Stomach (tissue), 9 donors: ENCODE results near the gene BTBD17. TPM values are rescaled to one million over a fixed set of nuclear protein-coding genes. Genes with fewer than 3 reads are reported as not detected.

Experiments
- DNase-seq, 2 donors: peaks; one replicate each; pipeline versions ENCODE4 v3.0.0 to v3.0.0-alpha.2; 2013 to 2019
- H3K27ac ChIP-seq, 5 donors: fragments of 200-600 bp in 4 of 5; sonication (generic) in 4 of 5; one replicate each; pipeline ENCODE4 v1.5.1; 2013 to 2019; ENCODE audit warnings: mild to moderate bottlenecking in 1 of 5, moderate library complexity in 1 of 5
- H3K27me3 ChIP-seq, 3 donors: fragments of 200-600 bp; sonication (generic); one replicate each; pipeline ENCODE4 v1.5.1; 2017 to 2019; ENCODE audit warnings: mixed run types in 1 of 3
- H3K36me3 ChIP-seq, 4 donors: fragments of 200-600 bp; sonication (generic); 1 replicate in 3 of 4; 2 replicates in 1 of 4; pipeline ENCODE4 v1.5.1; 2016 to 2019
- H3K4me1 ChIP-seq, 4 donors: fragments of 200-600 bp; sonication (generic); one replicate each; pipeline ENCODE4 v1.5.1; 2016 to 2019
- H3K4me3 ChIP-seq, 4 donors: fragments of 200-600 bp; sonication (generic) in 3 of 4; one replicate each; pipeline ENCODE4 v1.5.1; 2016 to 2019; ENCODE audit warnings: mild to moderate bottlenecking in 1 of 4
- H3K9me3 ChIP-seq, 4 donors: fragments of 200-600 bp; sonication (generic); one replicate each; pipeline ENCODE4 v1.5.1; 2016 to 2019
- EP300 ChIP-seq: sonication (generic); formaldehyde crosslinking; IDR thresholded peaks from one replicate; pipeline ENCODE4 v1.6.1; 2017; ENCODE audit warnings: antibody characterized with exemption
- POLR2A ChIP-seq, 4 donors: fragments of 450-650 bp; IDR thresholded peaks; one replicate each; pipeline ENCODE4 v1.6.1; 2016; ENCODE audit warnings: antibody characterized with exemption in 4 of 4, control low read depth in 2 of 4, mild to moderate bottlenecking in 1 of 4, moderate library complexity in 1 of 4
- POLR2AphosphoS5 ChIP-seq, 3 donors: sonication (generic); formaldehyde crosslinking; IDR thresholded peaks; one replicate each; pipeline ENCODE4 v1.6.1; 2016; ENCODE audit warnings: antibody characterized with exemption in 3 of 3
- WGBS, 5 donors: extraction: QIAGEN DNeasy Blood & Tissue Kit in 3 of 5; methylation state at CpG; one replicate each; pipeline versions ENCODE4 v1.1.5 to v1.1.7; 2013 to 2018; 5-methylcytosine and 5-hydroxymethylcytosine counted together
- intact Hi-C: fragments of 100-400 bp; cut with DNase I; formaldehyde crosslinking; loops from one replicate; pipeline ENCODE4 v1.15.1; 2023; ENCODE audit warnings: low total_unique reads
- polyA plus RNA-seq, 3 donors: library from polyadenylated mRNA; stranded (reverse); fragments of 200-250 nt; gene quantifications; one replicate each; pipeline ENCODE4 v1.2.3, GENCODE V29; 2013
- total RNA-seq, 5 donors: library from RNA; depleted of rRNA; stranded (reverse); fragments of >200 nt; gene quantifications; one replicate each; pipeline versions ENCODE4 v1.1.0 to v1.2.3, GENCODE V29; 2014 to 2016
- TF ChIP-seq, protein P1 (sequence below), 7 experiments: fragments of 450-650 bp in 4 of 7; fragments of 200-600 bp in 3 of 7; sonication (generic) in 3 of 7; IDR thresholded peaks; one replicate each; pipeline ENCODE4 v1.5.1; 2016 to 2019; ENCODE audit warnings: antibody characterized with exemption in 7 of 7, control low read depth in 2 of 7, mild to moderate bottlenecking in 1 of 7
- donor health status: healthy with polysubstance abuse.
- donor health status: Bipolar disorder and iron deficiency.
- donor health status: healthy.

Gene BTBD17
- total and polyA plus RNA-seq, 8 donors: not detected

DNA sequence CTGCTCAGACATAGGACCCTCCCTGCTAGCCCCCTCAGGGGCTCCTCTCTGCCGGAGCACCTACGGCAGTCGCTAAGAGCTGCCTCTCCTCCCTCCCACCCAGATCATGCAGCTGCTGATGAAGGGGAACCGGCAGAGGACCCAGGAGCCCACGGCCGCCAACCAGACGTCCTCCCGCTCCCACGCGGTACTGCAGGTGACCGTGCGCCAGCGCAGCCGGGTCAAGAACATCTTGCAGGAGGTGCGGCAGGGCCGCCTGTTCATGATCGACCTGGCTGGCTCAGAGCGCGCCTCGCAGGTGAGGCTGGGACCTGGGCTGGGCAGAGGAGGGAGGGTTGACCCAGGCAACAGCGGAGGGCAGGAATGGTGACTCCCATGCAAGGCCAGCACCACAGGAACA, 17.0 kb downstream of the BTBD17 start:
- Histone ChIP-seq H3K4me3 (no peak overlapping the region), H3K4me1 (no peaks in the 10 kb centered on the region), H3K27ac (no peak overlapping the region), H3K9me3 (no peaks in the 10 kb centered on the region), H3K27me3 (peaks cover 0 to 91% (median 19%) of the 10 kb centered on the region in 3 donors), H3K36me3 (no peaks in the 10 kb centered on the region)
- DNase-seq: no peak
- TF ChIP-seq, protein P1, sequence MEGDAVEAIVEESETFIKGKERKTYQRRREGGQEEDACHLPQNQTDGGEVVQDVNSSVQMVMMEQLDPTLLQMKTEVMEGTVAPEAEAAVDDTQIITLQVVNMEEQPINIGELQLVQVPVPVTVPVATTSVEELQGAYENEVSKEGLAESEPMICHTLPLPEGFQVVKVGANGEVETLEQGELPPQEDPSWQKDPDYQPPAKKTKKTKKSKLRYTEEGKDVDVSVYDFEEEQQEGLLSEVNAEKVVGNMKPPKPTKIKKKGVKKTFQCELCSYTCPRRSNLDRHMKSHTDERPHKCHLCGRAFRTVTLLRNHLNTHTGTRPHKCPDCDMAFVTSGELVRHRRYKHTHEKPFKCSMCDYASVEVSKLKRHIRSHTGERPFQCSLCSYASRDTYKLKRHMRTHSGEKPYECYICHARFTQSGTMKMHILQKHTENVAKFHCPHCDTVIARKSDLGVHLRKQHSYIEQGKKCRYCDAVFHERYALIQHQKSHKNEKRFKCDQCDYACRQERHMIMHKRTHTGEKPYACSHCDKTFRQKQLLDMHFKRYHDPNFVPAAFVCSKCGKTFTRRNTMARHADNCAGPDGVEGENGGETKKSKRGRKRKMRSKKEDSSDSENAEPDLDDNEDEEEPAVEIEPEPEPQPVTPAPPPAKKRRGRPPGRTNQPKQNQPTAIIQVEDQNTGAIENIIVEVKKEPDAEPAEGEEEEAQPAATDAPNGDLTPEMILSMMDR (IDR thresholded peaks at IDR 0.05): no peak
- no peak for TF ChIP-seq POLR2AphosphoS5 (IDR thresholded peaks at IDR 0.05)
- TF ChIP-seq POLR2A (IDR thresholded peaks at IDR 0.05): no peak
- no peak for TF ChIP-seq EP300
- 62 to 77% (median 70%) methylated on average over 13 to 21 of the region's 21 CpGs for WGBS, 5 donors
- intact Hi-C loops: no loop called here

DNA sequence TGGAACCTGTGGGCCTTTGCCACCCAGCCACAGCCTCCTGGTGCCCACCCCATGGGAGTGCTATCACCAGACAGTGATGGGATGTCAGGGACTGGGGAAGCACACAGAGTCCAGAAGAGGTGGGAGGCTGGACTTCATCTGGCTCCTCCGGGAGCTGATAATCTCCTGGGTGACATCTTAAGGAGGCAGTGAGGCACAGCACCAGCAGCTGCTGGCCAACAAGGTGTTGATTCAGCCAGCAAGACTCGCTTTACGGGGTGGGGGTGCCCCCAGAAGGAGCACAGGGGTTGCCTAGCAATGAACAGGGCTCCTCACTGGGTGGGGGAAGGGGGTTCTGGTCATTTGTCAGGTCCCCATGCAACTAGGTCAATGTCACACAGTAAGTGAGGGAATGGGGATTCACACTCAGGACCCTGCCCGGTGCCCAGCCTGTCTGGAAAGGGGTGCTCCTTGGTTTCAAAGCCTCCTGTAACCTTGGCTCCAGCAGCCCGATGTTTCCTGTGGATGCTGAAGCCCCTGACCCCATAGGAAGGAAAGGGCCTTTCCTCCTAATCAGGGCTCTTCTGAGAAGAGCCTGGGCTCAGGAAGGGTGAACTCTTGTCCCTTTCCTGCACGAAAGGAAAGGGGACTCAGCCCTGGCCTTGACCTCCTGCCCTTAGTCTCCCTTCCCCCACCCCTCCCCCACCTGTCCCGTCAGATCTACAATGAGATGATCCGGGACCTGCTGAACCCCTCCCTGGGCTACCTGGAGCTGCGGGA, 18.0 kb downstream of the BTBD17 start:
- Histone ChIP-seq H3K4me3 (no peak overlapping the region), H3K27ac (no peak overlapping the region), H3K4me1 (no peaks in the 10 kb centered on the region), H3K36me3 (no peaks in the 10 kb centered on the region), H3K9me3 (no peaks in the 10 kb centered on the region), H3K27me3 (peaks cover 0 to 91% (median 22%) of the 10 kb centered on the region in 3 donors)
- intact Hi-C loops: no loop called here
- no peak for TF ChIP-seq EP300
- TF ChIP-seq POLR2A (IDR thresholded peaks at IDR 0.05): no peak
- TF ChIP-seq, protein P1 (IDR thresholded peaks at IDR 0.05): no peak
- no peak for TF ChIP-seq POLR2AphosphoS5 (IDR thresholded peaks at IDR 0.05)
- DNase-seq: no peak
- 37 to 58% (median 45%) methylated on average over 9 of the region's 9 CpGs for WGBS, 5 donors

DNA sequence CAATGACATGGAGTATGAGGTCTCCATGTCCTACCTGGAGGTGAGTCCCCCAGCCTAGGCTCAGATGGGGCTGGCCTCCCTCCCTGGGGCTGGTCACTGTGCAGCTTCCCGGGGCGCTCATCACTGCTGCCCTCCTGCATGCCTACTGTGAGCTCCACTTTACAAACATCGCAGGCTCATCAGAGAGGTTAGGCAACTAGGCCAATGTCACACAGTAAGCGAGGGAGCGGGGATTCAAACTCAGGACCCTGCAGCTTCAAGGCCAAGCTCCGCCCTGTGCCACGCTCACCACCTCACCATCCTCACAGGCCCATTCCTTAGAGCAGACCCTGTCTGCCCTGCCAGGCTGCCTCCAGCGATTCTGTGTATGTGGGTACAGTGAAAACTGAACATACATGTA, 18.5 kb downstream of the BTBD17 start:
- Histone ChIP-seq H3K4me1 (no peaks in the 10 kb centered on the region), H3K4me3 (no peak overlapping the region), H3K36me3 (no peaks in the 10 kb centered on the region), H3K9me3 (no peaks in the 10 kb centered on the region), H3K27me3 (peaks cover 0 to 87% (median 22%) of the 10 kb centered on the region in 3 donors), H3K27ac (no peak overlapping the region)
- WGBS, 5 donors: 81 to 94% (median 83%) methylated on average over 6 to 8 of the region's 8 CpGs
- intact Hi-C loops: no loop called here
- no peak for TF ChIP-seq POLR2A (IDR thresholded peaks at IDR 0.05)
- TF ChIP-seq POLR2AphosphoS5 (IDR thresholded peaks at IDR 0.05): no peak
- no peak for TF ChIP-seq EP300
- TF ChIP-seq, protein P1 (IDR thresholded peaks at IDR 0.05): no peak
- DNase-seq: no peak

DNA sequence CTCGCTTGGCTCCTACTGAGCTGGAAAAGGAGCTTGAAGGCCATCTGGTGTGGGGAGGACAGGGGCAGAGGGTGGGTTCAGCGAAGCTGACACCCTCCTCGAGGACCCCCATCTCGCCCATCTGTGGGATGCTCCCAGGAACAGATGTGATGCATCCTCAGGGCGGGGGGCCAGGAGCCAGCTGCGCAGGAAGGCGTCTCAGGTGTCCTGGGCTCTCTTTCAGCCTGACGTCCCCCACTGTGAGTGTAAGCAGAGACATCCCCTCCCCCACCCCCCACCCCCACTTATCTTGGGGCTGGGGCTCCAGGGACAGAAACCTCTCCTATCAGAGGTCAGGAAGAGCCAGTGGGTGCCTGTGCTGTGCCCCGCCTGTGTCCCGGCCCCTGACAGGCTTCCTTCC, 19.4 kb downstream of the BTBD17 start:
- no peak overlapping the region for H3K4me3 ChIP-seq
- intact Hi-C loops: no loop called here
- no peaks in the 10 kb centered on the region for H3K9me3 ChIP-seq
- WGBS, 5 donors: 70 to 76% (median 72%) methylated on average over 7 to 10 of the region's 10 CpGs
- TF ChIP-seq POLR2AphosphoS5 (IDR thresholded peaks at IDR 0.05): no peak
- TF ChIP-seq, protein P1 (IDR thresholded peaks at IDR 0.05): no peak
- no peak for TF ChIP-seq POLR2A (IDR thresholded peaks at IDR 0.05)
- no peak for TF ChIP-seq EP300
- no peak overlapping the region for H3K27ac ChIP-seq
- no peak for DNase-seq
- H3K36me3 ChIP-seq: no peaks in the 10 kb centered on the region
- H3K27me3 ChIP-seq: peaks cover 0 to 88% (median 30%) of the 10 kb centered on the region in 3 donors
- H3K4me1 ChIP-seq: no peaks in the 10 kb centered on the region
